Hepatocyte (in vitro differentiated cells): Measurements from ENCODE around the gene PTPRCAP. TPM values are rescaled to one million over a fixed set of nuclear protein-coding genes. Genes with fewer than 3 reads are reported as not detected.

Experiments
- DNase-seq: peaks from one replicate; pipeline ENCODE4 v3.0.0-alpha.2; 2016; ENCODE audit warnings: low spot score
- H2AFZ ChIP-seq: fragments of 200-600 bp; sonication (generic); 2 replicates; pipeline ENCODE4 v1.6.0; 2016; ENCODE audit warnings: antibody characterized with exemption, mild to moderate bottlenecking
- H3K27ac ChIP-seq: fragments of 200-600 bp; sonication (generic); 2 replicates; pipeline ENCODE4 v1.5.1; 2016; ENCODE audit warnings: mild to moderate bottlenecking
- H3K27me3 ChIP-seq: fragments of 200-600 bp; sonication (generic); 2 replicates; pipeline ENCODE4 v1.6.1; 2016
- H3K36me3 ChIP-seq: fragments of 200-600 bp; sonication (generic); replicated peaks from 2 replicates; pipeline ENCODE4 v1.5.1; 2016; ENCODE audit warnings: low read depth; ENCODE audit not compliant: insufficient read depth
- H3K4me1 ChIP-seq: fragments of 200-600 bp; sonication (generic); 2 replicates; pipeline ENCODE4 v1.5.1; 2016; ENCODE audit warnings: mild to moderate bottlenecking, moderate library complexity; ENCODE audit not compliant: insufficient read depth
- H3K4me2 ChIP-seq: fragments of 200-600 bp; sonication (generic); 2 replicates; pipeline ENCODE4 v1.6.0; 2016
- H3K4me3 ChIP-seq: fragments of 200-600 bp; sonication (generic); 2 replicates; pipeline ENCODE4 v1.5.1; 2016; ENCODE audit warnings: mild to moderate bottlenecking
- H3K79me2 ChIP-seq: fragments of 200-600 bp; sonication (generic); 2 replicates; pipeline ENCODE4 v1.6.0; 2017; ENCODE audit warnings: mild to moderate bottlenecking
- H3K9me2 ChIP-seq: fragments of 200-600 bp; sonication (generic); replicated peaks from 2 replicates; pipeline ENCODE4 v1.6.0; 2017; ENCODE audit warnings: mild to moderate bottlenecking; ENCODE audit not compliant: insufficient read depth
- H3K9me3 ChIP-seq: fragments of 200-600 bp; sonication (generic); 2 replicates; pipeline ENCODE4 v1.5.1; 2016; ENCODE audit warnings: low read depth, mild to moderate bottlenecking
- H4K20me1 ChIP-seq: fragments of 200-600 bp; sonication (generic); 2 replicates; pipeline ENCODE4 v1.6.0; 2016; ENCODE audit warnings: mild to moderate bottlenecking; ENCODE audit not compliant: insufficient read depth, poor library complexity, severe bottlenecking
- CTCF ChIP-seq: fragments of 200-600 bp; sonication (generic); IDR thresholded peaks from 2 replicates; pipeline ENCODE4 v1.5.1; 2016; ENCODE audit warnings: antibody characterized with exemption, mild to moderate bottlenecking; ENCODE audit not compliant: poor library complexity
- EZH2 ChIP-seq: fragments of 200-600 bp; sonication (generic); IDR thresholded peaks from 2 replicates; pipeline ENCODE4 v1.6.1; 2016; ENCODE audit warnings: antibody characterized with exemption, mild to moderate bottlenecking, borderline replicate concordance
- EZH2phosphoT487 ChIP-seq: fragments of 200-600 bp; sonication (generic); IDR thresholded peaks from one replicate; pipeline ENCODE4 v1.6.1; 2018; ENCODE audit warnings: antibody characterized with exemption, mild to moderate bottlenecking, low read depth, moderate library complexity; ENCODE audit not compliant: unreplicated experiment, severe bottlenecking
- WGBS: methylation state at CpG from one replicate; pipeline ENCODE4 v1.1.6; 2016; ENCODE audit warnings: low lambda C conversion rate; ENCODE audit errors: missing lambda C conversion rate; 5-methylcytosine and 5-hydroxymethylcytosine counted together
- polyA plus RNA-seq: library from polyadenylated mRNA; unstranded; fragments of >200 nt; fragmentation: Nextera tagmentation; extraction: Ambion mirVana; gene quantifications from 2 replicates; pipeline ENCODE4 v1.2.1, GENCODE V29; 2016
- total RNA-seq: library from RNA; depleted of rRNA; stranded (reverse); fragments of >200 nt; gene quantifications from 2 replicates; pipeline ENCODE4 v1.2.3, GENCODE V29; 2014

Gene PTPRCAP
- total and polyA plus RNA-seq, 2 experiments from 2014 or later: 1.0 to 2.5 TPM

DNA sequence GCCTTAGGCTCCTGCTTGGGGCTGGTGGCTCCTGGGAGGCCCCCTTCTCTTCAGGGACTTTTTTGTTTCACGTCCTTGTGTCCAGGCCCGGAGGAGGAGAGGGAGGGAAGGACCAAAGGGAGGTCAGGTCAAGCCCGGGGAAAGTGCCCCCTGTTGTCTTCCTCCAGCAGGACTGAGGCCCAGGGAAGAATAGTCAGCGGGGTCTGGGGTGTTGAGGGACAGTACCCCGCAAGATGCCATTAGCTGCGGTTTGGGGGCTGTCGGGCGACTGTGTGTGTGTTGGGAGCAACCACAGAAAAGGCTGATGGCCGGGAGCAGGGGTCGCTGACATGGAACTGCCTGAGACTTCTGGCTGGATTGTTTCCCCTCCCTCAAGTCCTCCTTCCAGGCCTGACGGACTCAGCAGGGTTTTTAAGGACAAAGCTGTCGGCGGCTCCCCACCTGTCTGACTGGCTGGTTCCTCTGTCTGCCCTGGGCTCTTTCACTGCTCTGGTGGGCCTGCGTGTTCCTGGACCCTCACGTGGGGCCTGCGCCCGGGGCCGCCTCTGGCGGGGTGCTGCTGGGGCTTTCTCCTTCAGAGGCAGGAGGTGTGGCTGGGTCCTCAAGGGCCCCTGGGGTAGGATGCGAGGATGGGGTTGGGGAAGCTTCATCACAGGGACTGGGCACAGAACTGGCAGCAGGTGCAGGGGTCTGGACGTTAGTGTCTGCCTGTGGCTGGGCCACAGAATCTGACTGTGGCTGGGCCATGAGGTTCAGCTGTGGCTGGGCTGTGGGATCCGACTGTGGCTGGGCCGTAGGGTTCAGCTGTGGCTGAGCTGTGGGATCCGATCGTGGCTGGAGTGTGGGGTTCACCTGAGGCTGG, 13.5 kb upstream of the PTPRCAP start:
- TF ChIP-seq EZH2phosphoT487 (no peak), EZH2 (no peak), CTCF (no peak)
- 87% methylated on average over 23 of the region's 25 CpGs for WGBS
- H2AFZ ChIP-seq: no peak overlapping the region
- H4K20me1 ChIP-seq: no peaks in the 10 kb centered on the region
- H3K9me3 ChIP-seq: no peaks in the 10 kb centered on the region
- H3K36me3 ChIP-seq: no peaks in the 10 kb centered on the region
- no peak for DNase-seq
- no peaks in the 10 kb centered on the region for H3K79me2 ChIP-seq
- H3K27me3 ChIP-seq: no peaks in the 10 kb centered on the region
- no peaks in the 10 kb centered on the region for H3K9me2 ChIP-seq
- H3K4me1 ChIP-seq: no peaks in the 10 kb centered on the region
- no peak overlapping the region for H3K4me2 ChIP-seq
- H3K27ac ChIP-seq: no peak overlapping the region
- H3K4me3 ChIP-seq: no peak overlapping the region

DNA sequence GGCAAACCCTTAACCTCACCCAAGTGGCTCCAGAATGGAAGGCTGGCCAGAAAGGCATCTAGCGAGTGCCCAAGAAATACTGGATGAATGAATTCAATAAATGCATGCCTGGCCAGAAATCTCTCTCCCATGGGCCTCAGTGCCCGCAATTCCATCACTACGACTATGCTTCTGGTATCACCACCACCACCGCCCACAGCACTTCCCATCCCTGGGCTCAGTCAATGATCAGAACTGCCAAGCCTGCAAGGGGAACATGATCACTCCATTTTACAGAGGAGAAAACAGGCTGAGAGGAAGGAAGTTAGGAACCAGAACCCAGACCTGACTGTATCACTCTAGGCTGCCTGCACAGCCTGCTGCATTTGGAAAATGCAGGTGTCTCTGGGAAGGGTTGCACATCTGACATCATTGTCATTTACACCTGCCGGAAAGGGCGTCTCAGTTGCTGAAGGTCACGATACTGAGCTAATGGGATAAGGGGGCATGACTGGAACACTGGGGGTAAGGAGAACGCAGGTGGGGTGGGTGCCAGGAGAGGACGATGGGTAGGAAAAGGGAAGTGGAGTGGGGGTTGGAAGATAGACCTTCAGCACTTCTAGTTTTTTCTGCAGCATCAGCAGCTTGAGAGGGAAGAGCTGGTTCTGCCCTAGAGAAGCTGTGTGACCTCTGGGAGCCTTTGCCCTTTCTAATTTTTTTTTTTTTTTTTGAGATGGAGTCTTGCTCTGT, 11.8 kb upstream of the PTPRCAP start:
- Histone ChIP-seq H2AFZ (no peak overlapping the region), H3K4me1 (peaks cover 6% of the 10 kb centered on the region), H3K9me3 (no peaks in the 10 kb centered on the region), H3K9me2 (no peaks in the 10 kb centered on the region), H3K79me2 (peaks cover 5% of the 10 kb centered on the region), H3K36me3 (no peaks in the 10 kb centered on the region), H3K4me2 (no peak overlapping the region), H4K20me1 (no peaks in the 10 kb centered on the region), H3K27me3 (no peaks in the 10 kb centered on the region), H3K27ac (no peak overlapping the region), H3K4me3 (no peak overlapping the region)
- 84% methylated on average over 9 of the region's 9 CpGs for WGBS
- TF ChIP-seq CTCF: no peak
- no peak for TF ChIP-seq EZH2phosphoT487
- no peak for TF ChIP-seq EZH2
- no peak for DNase-seq

DNA sequence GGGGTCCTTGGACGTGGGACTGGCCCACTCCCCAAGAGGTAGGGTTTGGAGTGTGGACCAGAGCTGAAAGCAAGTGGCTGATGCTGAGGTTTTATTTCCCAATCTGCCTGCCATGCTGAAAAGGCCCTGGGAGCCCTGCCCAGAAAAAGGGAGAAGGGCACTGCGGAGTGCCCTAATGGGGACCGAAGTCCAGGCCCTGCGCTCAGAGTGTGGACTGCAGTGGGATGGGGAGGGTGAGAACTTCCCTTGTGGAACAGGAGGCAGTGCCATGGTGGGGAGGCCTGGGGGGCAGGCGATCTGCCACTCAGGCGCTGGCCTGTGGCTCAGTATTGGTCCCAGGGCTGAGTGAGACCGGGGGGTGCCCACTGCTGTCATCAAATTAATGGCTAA, 10.7 kb upstream of the PTPRCAP start:
- no peak for TF ChIP-seq CTCF
- no peak for TF ChIP-seq EZH2phosphoT487
- no peak for TF ChIP-seq EZH2
- no peak overlapping the region for H3K27ac ChIP-seq
- no peak overlapping the region for H3K4me3 ChIP-seq
- H2AFZ ChIP-seq: no peak overlapping the region
- no peaks in the 10 kb centered on the region for H3K9me3 ChIP-seq
- H3K36me3 ChIP-seq: no peaks in the 10 kb centered on the region
- H3K27me3 ChIP-seq: no peaks in the 10 kb centered on the region
- H3K79me2 ChIP-seq: peaks cover 6% of the 10 kb centered on the region
- H3K4me1 ChIP-seq: peaks cover 10% of the 10 kb centered on the region
- no peak overlapping the region for H3K4me2 ChIP-seq
- H4K20me1 ChIP-seq: no peaks in the 10 kb centered on the region
- no peaks in the 10 kb centered on the region for H3K9me2 ChIP-seq
- no peak for DNase-seq
- 97% methylated on average over 7 of the region's 7 CpGs for WGBS
